ENCODE results near the gene FLNB. TPM values are rescaled to one million over a fixed set of nuclear protein-coding genes. Genes with fewer than 3 reads are reported as not detected.

FLNB gene, protein sequence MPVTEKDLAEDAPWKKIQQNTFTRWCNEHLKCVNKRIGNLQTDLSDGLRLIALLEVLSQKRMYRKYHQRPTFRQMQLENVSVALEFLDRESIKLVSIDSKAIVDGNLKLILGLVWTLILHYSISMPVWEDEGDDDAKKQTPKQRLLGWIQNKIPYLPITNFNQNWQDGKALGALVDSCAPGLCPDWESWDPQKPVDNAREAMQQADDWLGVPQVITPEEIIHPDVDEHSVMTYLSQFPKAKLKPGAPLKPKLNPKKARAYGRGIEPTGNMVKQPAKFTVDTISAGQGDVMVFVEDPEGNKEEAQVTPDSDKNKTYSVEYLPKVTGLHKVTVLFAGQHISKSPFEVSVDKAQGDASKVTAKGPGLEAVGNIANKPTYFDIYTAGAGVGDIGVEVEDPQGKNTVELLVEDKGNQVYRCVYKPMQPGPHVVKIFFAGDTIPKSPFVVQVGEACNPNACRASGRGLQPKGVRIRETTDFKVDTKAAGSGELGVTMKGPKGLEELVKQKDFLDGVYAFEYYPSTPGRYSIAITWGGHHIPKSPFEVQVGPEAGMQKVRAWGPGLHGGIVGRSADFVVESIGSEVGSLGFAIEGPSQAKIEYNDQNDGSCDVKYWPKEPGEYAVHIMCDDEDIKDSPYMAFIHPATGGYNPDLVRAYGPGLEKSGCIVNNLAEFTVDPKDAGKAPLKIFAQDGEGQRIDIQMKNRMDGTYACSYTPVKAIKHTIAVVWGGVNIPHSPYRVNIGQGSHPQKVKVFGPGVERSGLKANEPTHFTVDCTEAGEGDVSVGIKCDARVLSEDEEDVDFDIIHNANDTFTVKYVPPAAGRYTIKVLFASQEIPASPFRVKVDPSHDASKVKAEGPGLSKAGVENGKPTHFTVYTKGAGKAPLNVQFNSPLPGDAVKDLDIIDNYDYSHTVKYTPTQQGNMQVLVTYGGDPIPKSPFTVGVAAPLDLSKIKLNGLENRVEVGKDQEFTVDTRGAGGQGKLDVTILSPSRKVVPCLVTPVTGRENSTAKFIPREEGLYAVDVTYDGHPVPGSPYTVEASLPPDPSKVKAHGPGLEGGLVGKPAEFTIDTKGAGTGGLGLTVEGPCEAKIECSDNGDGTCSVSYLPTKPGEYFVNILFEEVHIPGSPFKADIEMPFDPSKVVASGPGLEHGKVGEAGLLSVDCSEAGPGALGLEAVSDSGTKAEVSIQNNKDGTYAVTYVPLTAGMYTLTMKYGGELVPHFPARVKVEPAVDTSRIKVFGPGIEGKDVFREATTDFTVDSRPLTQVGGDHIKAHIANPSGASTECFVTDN (N-terminal part only)
- total RNA-seq: 16.3 TPM

DNA sequence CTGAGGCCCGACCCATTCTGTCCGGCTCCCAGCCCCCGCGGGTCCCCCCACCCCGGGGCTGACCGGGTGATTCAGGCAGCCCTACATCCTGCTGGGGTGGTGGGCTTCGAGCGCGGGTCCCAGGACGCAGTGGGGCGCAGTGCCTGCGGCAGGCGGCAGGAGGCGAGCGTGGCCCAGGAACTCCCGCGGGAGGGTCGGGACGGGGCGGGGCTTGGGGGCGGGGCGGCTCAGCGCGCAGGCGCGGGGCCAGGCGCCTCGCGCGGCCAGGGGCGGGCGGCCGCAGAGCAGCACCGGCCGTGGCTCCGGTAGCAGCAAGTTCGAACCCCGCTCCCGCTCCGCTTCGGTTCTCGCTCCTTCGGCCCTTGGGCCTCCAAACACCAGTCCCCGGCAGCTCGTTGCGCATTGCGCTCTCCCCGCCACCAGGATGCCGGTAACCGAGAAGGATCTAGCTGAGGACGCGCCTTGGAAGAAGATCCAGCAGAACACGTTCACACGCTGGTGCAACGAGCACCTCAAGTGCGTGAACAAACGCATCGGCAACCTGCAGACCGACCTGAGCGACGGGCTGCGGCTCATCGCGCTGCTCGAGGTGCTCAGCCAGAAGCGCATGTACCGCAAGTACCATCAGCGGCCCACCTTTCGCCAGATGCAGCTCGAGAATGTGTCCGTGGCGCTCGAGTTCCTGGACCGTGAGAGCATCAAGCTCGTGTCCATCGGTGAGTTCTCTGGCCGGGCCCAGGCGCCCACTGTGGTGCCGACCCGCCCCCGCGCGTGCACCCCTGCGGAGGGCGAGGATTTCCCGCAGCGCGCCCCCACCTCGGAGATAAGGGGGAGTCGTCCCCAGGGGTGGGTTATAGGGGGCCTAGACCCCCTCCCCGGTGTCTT, at the start of gene FLNB:
Gene FLNB (plus strand): TSS at position 282 of the 885 bp plus-strand sequence. CDS start 143 bp downstream, at position 425.
- no peak for FAIRE-seq
- peak; percentile 95 to 96 for DNase-seq (ENCODE audit: low spot score in 2 of 2)

DNA sequence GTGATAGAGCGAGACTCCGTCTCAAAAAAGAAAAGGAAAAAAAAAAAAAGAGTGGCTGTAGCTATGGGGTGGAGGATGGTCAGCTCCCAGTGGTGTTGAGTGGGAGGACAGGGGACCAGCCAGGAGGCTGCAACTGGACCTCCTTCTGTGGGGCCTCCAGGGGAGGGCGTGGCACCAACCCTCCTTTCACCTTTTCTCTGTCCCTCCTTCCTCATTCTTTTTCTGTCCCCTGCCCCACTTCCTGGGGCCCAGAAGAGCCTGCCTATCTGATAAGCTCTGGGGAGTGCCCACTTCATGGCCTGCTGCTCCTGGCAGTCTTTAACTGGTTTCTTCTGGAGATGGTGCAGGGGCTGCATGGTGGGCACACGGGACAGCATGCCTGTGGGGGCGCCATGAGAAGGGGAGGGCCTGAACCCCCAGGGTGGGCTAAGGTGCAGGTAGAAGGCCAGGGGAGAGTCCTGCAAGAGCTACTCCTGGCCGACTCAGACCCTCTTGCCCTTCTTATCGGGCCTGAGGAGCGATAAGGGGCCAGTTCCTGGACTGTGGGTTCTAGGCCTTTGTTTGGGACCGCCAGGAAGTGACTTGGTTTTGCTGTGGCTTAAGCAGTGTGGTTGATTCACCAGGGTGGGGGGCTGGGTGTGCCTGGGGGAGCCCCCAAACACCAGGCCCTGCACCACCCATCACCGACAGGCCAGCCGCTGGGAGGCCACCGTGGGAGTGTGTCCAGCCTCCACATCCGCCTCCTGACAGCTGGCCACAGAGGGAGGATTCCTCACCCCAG, 49.4 kb upstream of the FLNB start:
- no peak for FAIRE-seq
- DNase-seq (ENCODE audit: low spot score in 2 of 2): no peak

DNA sequence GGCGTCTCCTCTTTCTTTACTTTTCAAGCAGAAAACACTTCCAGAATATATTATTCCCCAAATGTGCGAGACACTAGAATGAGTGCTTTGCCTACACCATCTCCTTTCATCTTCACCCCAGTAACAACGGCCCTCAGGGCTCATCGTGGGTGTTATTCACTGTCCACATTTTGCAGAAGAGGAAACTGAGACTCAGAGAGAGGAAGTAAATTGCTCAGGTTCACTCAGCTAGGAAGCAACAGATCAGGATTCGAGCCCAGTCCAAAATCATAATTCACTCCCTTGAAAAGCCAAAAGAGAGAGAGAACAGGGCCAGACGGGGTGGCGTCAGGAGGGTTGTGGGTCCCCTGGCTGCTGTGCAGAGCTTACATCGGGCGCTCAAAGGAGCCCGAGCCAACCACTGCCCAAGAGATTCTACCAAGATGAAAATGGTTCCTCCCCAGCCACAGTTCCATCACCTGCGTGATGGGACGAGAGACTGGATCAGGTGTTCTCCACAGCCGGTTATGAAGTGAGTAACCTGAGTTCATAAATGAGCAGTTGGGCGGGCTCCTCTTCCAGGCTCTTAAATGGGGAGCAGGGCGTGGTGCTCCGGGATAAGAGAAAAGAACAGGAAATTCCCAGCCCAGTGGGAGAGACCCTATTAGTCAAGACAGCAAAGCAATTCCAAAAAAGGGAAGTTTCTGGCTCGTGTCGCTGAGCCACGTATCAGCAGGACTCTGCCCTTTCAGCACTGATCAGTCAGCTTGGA, 48.6 kb upstream of the FLNB start:
- DNase-seq (ENCODE audit: low spot score in 2 of 2): no peak
- FAIRE-seq: no peak

DNA sequence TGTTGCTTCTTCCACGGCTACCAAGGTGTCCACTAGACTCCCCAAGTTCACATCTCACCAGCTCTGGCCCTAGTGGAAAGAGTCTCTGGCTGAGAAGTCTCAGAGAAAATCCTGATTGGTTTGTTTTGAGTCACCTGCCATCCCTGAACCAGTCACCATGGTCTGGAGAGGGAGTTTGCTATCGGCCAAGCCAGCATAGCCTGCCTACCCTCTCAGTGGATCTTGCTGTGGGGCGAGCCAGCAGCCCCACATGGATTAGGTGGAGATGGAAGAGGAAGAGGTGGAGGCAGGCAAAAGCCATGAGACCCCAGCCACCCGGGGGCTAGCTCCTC, 48.1 kb upstream of the FLNB start:
- FAIRE-seq: no peak
- no peak for DNase-seq (ENCODE audit: low spot score in 2 of 2)

DNA sequence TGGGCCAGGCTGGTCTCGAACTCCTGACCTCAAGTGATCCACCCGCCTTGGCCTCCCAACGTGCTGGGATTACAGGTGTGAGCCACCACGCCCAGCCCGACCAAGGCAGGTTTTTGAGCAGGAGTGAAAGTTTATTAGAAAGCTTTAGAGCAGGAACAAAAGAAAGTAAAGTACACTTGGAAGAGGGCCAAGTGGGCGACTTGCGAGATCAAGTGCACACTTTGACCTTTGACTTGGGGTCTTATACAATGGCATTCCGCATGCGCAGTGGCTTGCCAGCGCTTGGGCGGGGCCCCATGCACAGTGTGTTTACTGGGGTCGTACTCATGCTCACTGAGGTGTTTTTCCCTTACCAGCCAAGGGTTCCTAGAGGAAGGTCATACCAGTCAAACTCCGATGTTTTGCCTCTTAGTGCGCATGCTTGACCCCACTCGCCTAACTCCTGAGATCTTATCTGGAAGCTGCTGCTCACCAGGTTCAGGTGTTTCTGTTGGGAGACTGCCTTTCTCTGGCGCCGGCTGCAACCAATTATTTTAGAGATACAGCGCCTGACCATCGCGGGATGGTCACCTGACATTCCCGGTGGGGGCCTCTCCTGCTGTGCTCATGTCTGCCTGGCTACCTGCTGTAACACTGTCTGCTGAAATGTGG, 46.9 kb upstream of the FLNB start:
- FAIRE-seq (no peak), DNase-seq (ENCODE audit: low spot score in 2 of 2) (no peak)

DNA sequence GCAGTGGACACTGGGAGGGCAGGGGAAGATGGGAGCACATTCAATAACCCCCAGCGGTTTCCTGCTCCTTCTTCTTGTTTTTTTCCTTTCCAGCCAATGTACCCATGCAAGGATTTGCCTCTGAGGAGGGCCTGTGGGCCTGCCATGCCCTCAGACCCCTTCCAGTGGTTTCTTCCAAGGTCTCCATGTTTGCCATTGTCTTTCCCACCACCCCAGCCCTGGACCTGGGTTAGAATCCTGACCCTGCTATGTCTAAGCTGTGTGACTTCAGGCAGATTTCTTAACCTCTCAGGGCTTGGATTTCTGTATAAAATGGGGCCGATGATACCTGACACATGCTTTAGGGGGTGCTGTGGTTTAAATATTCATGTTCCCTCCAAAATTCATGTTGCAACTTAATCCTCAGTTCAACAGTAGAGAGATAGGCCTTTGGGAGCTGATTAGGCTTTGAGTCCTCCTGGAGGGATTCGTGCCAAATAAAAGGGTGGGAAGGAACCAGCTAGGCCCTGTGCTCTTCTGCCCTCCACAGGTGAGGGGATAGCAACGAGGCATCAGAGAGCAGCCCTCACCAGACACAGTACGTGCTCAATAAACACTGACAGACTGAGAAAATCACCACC, 46.3 kb upstream of the FLNB start:
- DNase-seq (ENCODE audit: low spot score in 2 of 2) (no peak), FAIRE-seq (no peak)

DNA sequence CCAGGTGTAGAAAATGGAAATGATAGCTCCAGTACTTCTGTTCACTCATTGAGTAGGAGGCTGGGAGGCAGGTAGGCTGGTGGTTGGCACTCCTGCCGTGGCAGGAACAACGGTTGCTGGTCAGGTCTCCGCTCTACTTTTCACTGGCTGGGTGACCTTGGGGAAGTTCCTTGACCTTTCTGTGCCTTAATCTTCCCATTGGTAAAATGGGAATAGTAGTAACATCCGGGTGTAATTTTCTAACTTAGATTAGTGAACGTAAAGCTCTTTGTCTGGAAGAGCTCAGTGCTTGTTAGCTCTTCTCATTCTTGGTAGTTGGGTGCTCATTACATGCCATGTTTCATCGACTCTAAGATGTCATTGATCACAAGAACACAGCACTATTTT, 45.8 kb upstream of the FLNB start:
- FAIRE-seq (no peak), DNase-seq (ENCODE audit: low spot score in 2 of 2) (no peak)

DNA sequence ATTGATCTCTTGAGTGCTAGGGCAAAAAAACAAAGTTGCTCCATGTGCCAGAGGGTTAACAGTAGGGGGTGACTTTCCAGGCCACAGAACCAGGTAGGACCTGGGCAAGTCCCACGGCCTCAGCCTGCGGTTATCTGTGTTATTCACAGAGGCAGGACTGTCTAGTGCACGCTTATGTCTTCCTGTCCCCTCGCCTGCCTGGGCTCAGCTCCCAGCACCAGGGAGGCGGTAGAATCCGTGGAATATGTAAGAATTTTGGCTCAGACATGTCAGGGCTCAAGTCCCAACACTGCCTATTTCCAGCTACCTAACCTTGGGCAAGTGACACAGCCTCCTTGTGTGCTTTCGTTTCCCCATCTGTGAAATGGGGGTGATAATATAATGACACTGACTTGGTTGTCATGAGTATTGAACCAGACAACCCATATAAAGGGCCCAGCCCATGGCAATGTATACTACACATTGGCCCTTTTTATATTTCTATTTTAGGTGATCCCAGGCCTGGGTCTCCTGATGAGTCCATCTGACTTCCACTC, 44.3 kb upstream of the FLNB start:
- FAIRE-seq (no peak), DNase-seq (ENCODE audit: low spot score in 2 of 2) (no peak)

DNA sequence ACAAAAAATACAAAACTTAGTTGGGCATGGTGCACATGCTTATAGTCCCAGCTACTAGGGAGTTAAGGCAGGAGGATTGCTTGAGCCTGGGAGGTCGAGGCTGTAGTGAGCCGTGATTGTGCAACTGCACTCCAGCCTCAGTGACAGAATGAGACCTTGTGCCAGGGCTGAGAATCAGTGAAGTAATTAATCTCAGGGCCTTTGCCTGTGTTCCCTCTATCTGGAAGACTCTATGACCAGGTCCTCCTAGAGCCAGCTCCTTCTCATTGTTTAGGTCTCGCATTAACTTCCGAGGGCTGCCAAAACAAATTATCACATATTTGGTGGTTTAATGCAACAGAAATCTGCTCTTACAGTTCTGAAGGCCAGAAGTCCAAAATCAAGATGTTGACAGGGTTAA, 41.4 kb upstream of the FLNB start:
- no peak for FAIRE-seq
- DNase-seq (ENCODE audit: low spot score in 2 of 2): no peak

DNA sequence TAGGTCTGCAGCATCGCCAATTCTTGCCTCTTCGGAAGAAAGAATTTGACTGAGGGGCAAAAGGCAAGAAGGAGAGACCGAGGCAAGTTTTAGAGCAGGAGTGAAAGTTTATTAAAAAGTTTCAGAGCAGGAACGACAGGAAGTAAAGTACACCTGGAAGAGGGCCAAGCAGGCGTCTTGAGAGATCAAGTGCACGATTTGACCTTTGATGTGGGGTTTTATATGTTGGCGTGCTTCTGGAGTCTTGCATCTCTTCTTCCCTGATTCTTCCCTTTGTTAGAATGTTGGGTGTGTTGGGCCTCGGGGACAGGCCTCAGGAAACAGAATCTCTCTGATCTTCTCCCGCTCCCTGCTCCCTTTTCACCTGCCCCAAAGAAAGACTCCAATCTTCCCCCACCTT, 40.6 kb upstream of the FLNB start:
- no peak for FAIRE-seq
- no peak for DNase-seq (ENCODE audit: low spot score in 2 of 2)

DNA sequence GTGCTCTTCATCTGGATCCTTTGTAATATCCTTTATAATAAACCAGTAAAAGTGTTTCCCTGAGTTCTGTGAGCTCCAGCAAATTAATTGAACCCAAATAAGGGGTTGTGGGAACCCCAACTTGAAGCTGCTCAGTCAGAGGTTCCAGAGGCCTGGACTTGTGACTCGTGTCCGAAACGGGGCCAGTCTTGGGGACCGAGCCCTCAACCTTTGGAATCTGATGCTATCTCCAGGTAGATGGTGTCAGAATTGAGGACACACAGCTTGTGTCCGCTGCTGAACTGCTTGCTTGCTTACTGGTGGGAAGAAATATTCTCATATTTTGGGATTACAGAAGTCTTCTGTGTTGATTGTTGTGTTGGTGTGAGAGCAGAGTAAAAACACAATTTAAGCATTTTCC, 39.7 kb upstream of the FLNB start:
- DNase-seq (ENCODE audit: low spot score in 2 of 2) (no peak), FAIRE-seq (no peak)

DNA sequence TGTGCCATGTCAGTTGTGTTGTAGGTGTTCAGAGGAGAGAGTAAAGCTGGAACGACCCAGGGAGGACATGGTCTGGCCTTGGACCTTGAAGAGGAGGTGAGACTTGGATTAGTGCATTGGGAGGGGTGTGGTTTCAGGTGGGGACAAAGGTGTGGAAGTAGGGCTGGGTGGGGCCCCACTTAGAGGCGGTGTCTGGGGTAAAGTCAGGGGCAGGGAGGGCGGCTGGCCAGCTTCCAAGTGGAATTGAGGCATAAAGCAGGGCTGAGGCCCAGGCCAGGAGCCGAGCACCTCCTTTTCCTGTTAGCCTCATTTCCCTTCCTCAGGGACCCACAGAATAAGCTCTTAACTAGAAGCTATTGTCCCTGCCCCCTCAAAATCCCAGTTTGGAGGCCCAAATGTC, 36.2 kb upstream of the FLNB start:
- no peak for FAIRE-seq
- no peak for DNase-seq (ENCODE audit: low spot score in 2 of 2)

DNA sequence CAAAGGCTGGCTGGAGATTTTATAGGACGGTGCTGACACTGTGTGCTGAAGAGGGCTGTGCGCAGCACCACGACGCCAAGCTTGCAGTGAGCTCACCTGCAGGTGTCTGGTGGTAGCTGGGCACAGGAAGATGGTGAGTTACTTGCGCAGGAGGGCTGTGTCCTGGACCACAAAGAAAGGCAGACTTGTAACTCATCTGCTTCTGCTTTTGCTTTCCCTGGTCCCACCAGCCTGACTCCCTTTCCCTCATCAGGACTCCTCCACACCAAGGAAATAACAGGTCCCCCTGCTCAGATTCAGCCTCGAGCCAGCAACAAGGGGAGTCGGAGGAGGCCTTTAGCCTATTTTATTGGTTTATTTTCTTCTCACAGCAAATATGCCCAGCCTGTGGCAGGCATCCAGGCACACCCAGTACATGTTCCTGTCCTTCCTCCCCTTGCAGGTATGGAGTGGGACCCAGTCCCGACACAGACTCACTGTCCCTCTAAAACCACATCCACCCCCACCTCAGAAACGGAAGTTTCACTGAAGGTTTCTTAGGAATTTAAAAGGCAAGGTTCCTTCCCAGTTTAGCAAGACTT, 35.6 kb upstream of the FLNB start:
- DNase-seq (ENCODE audit: low spot score in 2 of 2): no peak
- no peak for FAIRE-seq

DNA sequence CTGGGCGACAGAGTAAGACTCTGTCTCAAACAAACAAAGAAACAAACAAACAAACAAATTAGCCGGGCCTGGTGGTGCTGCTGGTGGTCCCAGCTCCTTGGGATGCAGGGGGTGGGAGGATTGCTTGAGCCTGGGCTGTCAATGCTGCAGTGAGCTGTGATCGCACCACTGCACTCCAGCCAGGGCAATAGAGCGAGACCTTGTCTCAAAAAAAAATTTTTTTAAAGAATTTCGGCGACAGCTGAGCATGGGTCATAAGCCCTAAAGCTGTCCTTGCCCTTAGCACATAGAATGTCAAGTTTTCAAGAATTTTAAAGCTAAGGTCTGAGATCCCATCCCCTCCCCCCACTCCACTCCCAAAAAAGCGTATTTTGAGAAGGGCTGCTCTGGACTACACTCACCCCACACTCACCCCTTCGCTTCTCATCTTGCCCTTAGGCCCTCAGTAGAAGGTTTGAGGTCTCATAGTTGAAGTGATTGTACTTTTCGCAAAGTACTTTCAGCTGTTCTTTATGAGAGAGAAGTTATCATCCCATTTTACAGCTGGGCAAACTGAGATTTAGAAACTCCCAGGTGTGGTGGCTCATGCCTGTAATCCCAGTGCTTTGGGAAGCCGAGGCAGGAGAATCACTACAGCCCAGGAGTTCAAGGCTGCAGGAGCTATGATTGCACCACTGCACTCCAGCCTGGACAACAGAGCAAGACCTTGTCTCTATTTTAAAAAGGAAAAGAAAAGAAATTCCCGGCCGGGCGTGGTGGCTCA, 34.3 kb upstream of the FLNB start:
- no peak for DNase-seq (ENCODE audit: low spot score in 2 of 2)
- FAIRE-seq: no peak

DNA sequence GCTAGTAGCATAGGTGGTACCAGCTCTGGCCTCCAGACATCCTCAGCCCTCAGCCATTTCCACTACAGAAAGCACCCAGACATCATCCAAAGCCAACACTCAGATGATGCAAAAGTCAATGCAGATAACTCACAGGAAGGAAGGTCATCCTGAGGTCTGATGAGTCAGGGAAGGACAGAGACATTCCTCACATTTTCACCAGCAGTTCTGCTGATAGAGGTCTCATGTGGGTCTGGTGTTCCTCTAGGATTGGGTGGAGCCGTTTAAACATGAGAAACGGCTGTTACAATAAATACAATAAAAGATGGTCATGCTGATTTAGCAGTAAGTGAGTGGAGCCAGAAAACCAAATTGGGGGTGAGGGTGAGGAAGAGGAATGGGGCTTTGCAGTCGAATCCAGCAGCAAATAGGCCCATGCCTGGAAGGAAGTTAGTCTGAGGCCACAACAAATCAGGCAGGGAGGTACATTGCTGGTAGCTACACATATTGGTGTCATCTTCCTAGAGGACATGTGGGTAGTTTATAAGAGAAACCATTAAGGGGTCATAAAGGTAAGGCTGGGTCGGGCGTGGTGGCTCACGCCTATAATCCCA, 33.3 kb upstream of the FLNB start:
- FAIRE-seq: no peak
- no peak for DNase-seq (ENCODE audit: low spot score in 2 of 2)

DNA sequence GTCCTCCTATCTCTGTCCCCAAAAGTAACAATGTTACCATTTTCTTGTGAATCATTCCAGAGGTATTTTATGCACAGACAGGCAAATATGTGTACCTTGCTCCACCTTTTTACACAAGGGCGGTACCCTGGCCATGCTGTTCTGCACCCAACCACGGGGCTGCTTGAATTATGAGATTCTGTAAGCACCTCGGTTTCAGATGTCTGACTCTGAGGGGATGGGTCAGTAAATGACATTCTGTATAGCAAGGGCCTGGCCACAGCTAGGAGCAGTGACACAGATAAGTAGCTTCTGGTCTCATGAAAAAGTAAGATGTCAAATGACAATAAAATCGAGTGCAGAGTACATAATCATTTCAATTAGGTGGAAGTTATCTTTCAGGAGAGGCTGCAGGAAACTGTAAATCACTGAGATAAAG, 30.4 kb upstream of the FLNB start:
- FAIRE-seq (no peak), DNase-seq (ENCODE audit: low spot score in 2 of 2) (no peak)
